HG03439 (cell line): ENCODE measurements around the gene NDUFS3.
"Not testable (repeated sequence)": the region's sequence is repeated elsewhere in the genome, so short reads cannot be mapped to it uniquely, and the experiment has no call there.

Source experiments
- ATAC-seq: cut with Tn5 transposase; IDR thresholded peaks from one replicate; pipeline ENCODE4 v1.9.1; 2021; ENCODE audit warnings: mild to moderate bottlenecking, moderate library complexity; ENCODE audit not compliant: unreplicated experiment

Gene NDUFS3

GRCh38 chr11:47578524-47579494 is at the start of gene NDUFS3, which contains the start of gene KBTBD4:
Gene NDUFS3, plus strand, starts transcription at chr11:47579074. Its CDS starts 18 bp downstream, at chr11:47579092.
Gene KBTBD4, minus strand, starts transcription at chr11:47578970. Its CDS starts 19 bp downstream, at chr11:47578951.
- ATAC-seq: peak; percentile 91

GRCh38 chr11:47529951-47530350 is 48.9 kb upstream of the NDUFS3 start:
- ATAC-seq: no peak

GRCh38 chr11:47530721-47531120 is 48.2 kb upstream of the NDUFS3 start:
- ATAC-seq: not testable (repeated sequence)

GRCh38 chr11:47531666-47532065 is 47.2 kb upstream of the NDUFS3 start:
- no peak for ATAC-seq

GRCh38 chr11:47532597-47533213 is 46.2 kb upstream of the NDUFS3 start:
- no peak for ATAC-seq

GRCh38 chr11:47533690-47534151 is 45.2 kb upstream of the NDUFS3 start:
- ATAC-seq: no peak

GRCh38 chr11:47534704-47535251 is 44.1 kb upstream of the NDUFS3 start:
- no peak for ATAC-seq

GRCh38 chr11:47536915-47537314 is 42.0 kb upstream of the NDUFS3 start:
- no peak for ATAC-seq

GRCh38 chr11:47538741-47539565 is 39.9 kb upstream of the NDUFS3 start:
- ATAC-seq: no peak

GRCh38 chr11:47539681-47540039 is 39.2 kb upstream of the NDUFS3 start:
- no peak for ATAC-seq

GRCh38 chr11:47541070-47541469 is 37.8 kb upstream of the NDUFS3 start:
- no peak for ATAC-seq

GRCh38 chr11:47545298-47545697 is 33.6 kb upstream of the NDUFS3 start:
- ATAC-seq: no peak

- ATAC-seq: not testable (repeated sequence)
Observed at GRCh38 chr11:47546274-47546673, 32.6 kb upstream of the NDUFS3 start.

GRCh38 chr11:47550288-47551047 is 28.4 kb upstream of the NDUFS3 start:
- ATAC-seq: no peak

GRCh38 chr11:47551086-47551485 is 27.8 kb upstream of the NDUFS3 start:
- no peak for ATAC-seq

GRCh38 chr11:47552056-47552565 is 26.8 kb upstream of the NDUFS3 start:
- no peak for ATAC-seq

- peak; percentile 96 for ATAC-seq
Observed at GRCh38 chr11:47552566-47553405, 26.1 kb upstream of the NDUFS3 start, which contains the start of gene CELF1. Gene CELF1, minus strand, starts transcription at chr11:47553132. Its CDS starts 53,609 bp downstream, at chr11:47499523.

GRCh38 chr11:47553406-47553743 is 25.5 kb upstream of the NDUFS3 start:
- peak; percentile 40 for ATAC-seq

GRCh38 chr11:47557004-47557403 is 21.9 kb upstream of the NDUFS3 start:
- ATAC-seq: not testable (repeated sequence)
